SK-N-SH treated with all-trans-retinoic acid at 6 μM for 48 hours (cell line): Measurements from ENCODE around the gene TRAPPC3.
"Not testable (repeated sequence)": the region's sequence is repeated elsewhere in the genome, so short reads cannot be mapped to it uniquely, and the experiment has no call there.

ENCODE experiments used
- ATAC-seq: fragments of 200-7000 bp; cut with Tn5 transposase; 3 replicates; pipeline ENCODE4 v1.9.1; 2020; ENCODE audit warnings: mild to moderate bottlenecking, moderate library complexity
- ARNTL ChIP-seq: fragments of 450-650 bp; formaldehyde crosslinking; IDR thresholded peaks from 2 replicates; pipeline ENCODE4 v1.5.0; 2020; ENCODE audit warnings: low read depth, mild to moderate bottlenecking, moderate library complexity, borderline replicate concordance
- BACH2 ChIP-seq: fragments of 250-450 bp; sonication (Bioruptor Pico); IDR thresholded peaks from 2 replicates; pipeline ENCODE4 v1.9.0; 2021; ENCODE audit warnings: mild to moderate bottlenecking, borderline replicate concordance
- CSDC2 ChIP-seq: fragments of 250-450 bp; sonication (Bioruptor Pico); IDR thresholded peaks from 2 replicates; pipeline ENCODE4 v1.5.0; 2020; ENCODE audit warnings: mild to moderate bottlenecking, moderate library complexity
- ESRRG ChIP-seq: fragments of 250-450 bp; sonication (Bioruptor Pico); IDR thresholded peaks from 2 replicates; pipeline ENCODE4 v1.6.1; 2021; ENCODE audit warnings: mild to moderate bottlenecking
- GLIS3 ChIP-seq: fragments of 250-450 bp; sonication (Bioruptor Pico); IDR thresholded peaks from 2 replicates; pipeline ENCODE4 v1.5.0; 2020; ENCODE audit warnings: mild to moderate bottlenecking, moderate library complexity
- ISL1 ChIP-seq: fragments of 250-450 bp; sonication (Bioruptor Pico); IDR thresholded peaks from 2 replicates; pipeline ENCODE4 v2.1.2; 2022; ENCODE audit warnings: mild to moderate bottlenecking, moderate library complexity
- OSR1 ChIP-seq: fragments of 250-450 bp; sonication (Bioruptor Pico); IDR thresholded peaks from 2 replicates; pipeline ENCODE4 v1.8.0; 2022; ENCODE audit warnings: moderate library complexity, mild to moderate bottlenecking, inconsistent platforms
- PPARA ChIP-seq: fragments of 250-450 bp; sonication (Bioruptor Pico); IDR thresholded peaks from 2 replicates; pipeline ENCODE4 v1.5.0; 2020; ENCODE audit warnings: mild to moderate bottlenecking, borderline replicate concordance
- RARB ChIP-seq: fragments of 250-450 bp; sonication (Bioruptor Pico); IDR thresholded peaks from 2 replicates; pipeline ENCODE4 v1.8.0; 2021; ENCODE audit warnings: mild to moderate bottlenecking, moderate library complexity
- SNAI2 ChIP-seq: fragments of 250-450 bp; sonication (Bioruptor Pico); IDR thresholded peaks from 2 replicates; pipeline ENCODE4 v1.5.0; 2020; ENCODE audit warnings: mild to moderate bottlenecking, moderate library complexity
- TCF4 ChIP-seq: fragments of 250-450 bp; sonication (Bioruptor Pico); IDR thresholded peaks from 2 replicates; pipeline ENCODE4 v1.8.0; 2021; ENCODE audit warnings: mild to moderate bottlenecking, moderate library complexity, borderline replicate concordance
- ZFP3 ChIP-seq: fragments of 250-450 bp; sonication (Bioruptor Pico); IDR thresholded peaks from 2 replicates; pipeline ENCODE4 v1.5.0; 2020; ENCODE audit warnings: mild to moderate bottlenecking, moderate library complexity
- ZFP30 ChIP-seq: fragments of 450-650 bp; formaldehyde crosslinking; IDR thresholded peaks from 2 replicates; pipeline ENCODE4 v1.5.0; 2022; ENCODE audit warnings: mild to moderate bottlenecking, moderate library complexity
- ZNF70 ChIP-seq: fragments of 450-650 bp; formaldehyde crosslinking; IDR thresholded peaks from 2 replicates; pipeline ENCODE4 v1.5.0; 2020; ENCODE audit warnings: mild to moderate bottlenecking, moderate library complexity
- TF ChIP-seq, protein P1 (sequence below): fragments of 250-450 bp; sonication (Bioruptor Pico); IDR thresholded peaks from 2 replicates; pipeline ENCODE4 v1.8.0; 2021; ENCODE audit warnings: low read depth, mild to moderate bottlenecking, moderate library complexity, borderline replicate concordance
- TF ChIP-seq, protein P2 (sequence below): fragments of 250-450 bp; sonication (Bioruptor Pico); IDR thresholded peaks from 2 replicates; pipeline ENCODE4 v1.8.0; 2020; ENCODE audit warnings: mild to moderate bottlenecking, moderate library complexity, borderline replicate concordance
- TF ChIP-seq, protein P3 (sequence below): fragments of 250-450 bp; sonication (Bioruptor Pico); IDR thresholded peaks from 2 replicates; pipeline ENCODE4 v1.5.1; 2020; ENCODE audit warnings: low read depth, mild to moderate bottlenecking, moderate library complexity
- TF ChIP-seq, protein P4 (sequence below): fragments of 250-450 bp; sonication (Bioruptor Pico); IDR thresholded peaks from 2 replicates; pipeline ENCODE4 v1.5.0; 2020; ENCODE audit warnings: mild to moderate bottlenecking, moderate library complexity
- TF ChIP-seq, protein P5 (sequence below): fragments of 250-450 bp; sonication (Bioruptor Pico); IDR thresholded peaks from 2 replicates; pipeline ENCODE4 v1.5.1; 2021; ENCODE audit warnings: mild to moderate bottlenecking, moderate library complexity

Gene TRAPPC3

GRCh38 chr1:36160949-36161485 is 11.7 kb upstream of the TRAPPC3 start (continued):
- TF ChIP-seq TCF4 (no peak), PPARA (no peak), ISL1 (CRISPR knock-in tag) (no peak)
- TF ChIP-seq, protein P1, sequence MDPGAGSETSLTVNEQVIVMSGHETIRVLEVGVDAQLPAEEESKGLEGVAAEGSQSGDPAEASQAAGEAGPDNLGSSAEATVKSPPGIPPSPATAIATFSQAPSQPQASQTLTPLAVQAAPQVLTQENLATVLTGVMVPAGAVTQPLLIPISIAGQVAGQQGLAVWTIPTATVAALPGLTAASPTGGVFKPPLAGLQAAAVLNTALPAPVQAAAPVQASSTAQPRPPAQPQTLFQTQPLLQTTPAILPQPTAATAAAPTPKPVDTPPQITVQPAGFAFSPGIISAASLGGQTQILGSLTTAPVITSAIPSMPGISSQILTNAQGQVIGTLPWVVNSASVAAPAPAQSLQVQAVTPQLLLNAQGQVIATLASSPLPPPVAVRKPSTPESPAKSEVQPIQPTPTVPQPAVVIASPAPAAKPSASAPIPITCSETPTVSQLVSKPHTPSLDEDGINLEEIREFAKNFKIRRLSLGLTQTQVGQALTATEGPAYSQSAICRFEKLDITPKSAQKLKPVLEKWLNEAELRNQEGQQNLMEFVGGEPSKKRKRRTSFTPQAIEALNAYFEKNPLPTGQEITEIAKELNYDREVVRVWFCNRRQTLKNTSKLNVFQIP, result no peak

GRCh38 chr1:36160388-36160948 is 11.2 kb upstream of the TRAPPC3 start:
- ATAC-seq, result no peak
- no peak for TF ChIP-seq RARB (CRISPR knock-in tag)
- TF ChIP-seq TCF4, result peak; percentile 15; the same call in 1 of the 2 replicates

DNA sequence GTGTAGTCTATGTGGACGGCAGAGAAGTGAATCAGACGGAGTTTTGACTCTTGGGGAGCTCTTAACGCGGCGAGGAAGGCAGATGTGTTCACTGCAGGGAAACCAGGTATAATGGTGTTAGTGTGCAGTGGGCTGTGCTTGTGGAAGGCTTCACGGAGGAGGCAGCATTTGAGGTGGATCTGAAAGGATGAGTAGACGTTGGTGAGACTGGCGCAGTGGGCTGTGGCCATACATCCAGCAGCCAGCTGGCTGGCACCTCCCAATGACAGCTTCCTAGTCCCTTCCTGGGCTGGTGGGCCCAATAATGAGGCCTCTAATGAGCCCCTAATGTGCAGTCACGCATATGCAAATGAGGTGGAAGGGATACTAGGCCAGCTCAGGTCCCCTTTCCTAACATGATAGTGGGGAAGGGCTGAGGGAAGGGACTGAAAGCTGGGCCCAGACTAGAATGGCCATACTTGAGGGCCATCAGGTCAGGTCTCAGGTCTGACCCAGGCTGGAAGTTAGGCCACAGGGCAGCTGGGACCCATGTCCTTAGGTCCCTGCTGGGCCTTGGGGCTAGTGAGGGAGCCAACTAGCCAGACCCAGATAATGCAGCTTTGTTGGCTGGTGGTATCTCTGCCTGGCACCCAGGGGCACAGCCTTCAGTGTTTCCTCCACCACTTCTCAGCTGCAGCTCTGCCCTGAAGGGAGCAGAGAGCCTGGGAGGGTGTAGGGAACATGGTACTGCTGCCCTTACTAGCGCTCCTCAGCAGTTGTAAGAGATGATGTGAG is 10.5 kb upstream of the TRAPPC3 start:
- no peak for ATAC-seq
- TF ChIP-seq, protein P2, sequence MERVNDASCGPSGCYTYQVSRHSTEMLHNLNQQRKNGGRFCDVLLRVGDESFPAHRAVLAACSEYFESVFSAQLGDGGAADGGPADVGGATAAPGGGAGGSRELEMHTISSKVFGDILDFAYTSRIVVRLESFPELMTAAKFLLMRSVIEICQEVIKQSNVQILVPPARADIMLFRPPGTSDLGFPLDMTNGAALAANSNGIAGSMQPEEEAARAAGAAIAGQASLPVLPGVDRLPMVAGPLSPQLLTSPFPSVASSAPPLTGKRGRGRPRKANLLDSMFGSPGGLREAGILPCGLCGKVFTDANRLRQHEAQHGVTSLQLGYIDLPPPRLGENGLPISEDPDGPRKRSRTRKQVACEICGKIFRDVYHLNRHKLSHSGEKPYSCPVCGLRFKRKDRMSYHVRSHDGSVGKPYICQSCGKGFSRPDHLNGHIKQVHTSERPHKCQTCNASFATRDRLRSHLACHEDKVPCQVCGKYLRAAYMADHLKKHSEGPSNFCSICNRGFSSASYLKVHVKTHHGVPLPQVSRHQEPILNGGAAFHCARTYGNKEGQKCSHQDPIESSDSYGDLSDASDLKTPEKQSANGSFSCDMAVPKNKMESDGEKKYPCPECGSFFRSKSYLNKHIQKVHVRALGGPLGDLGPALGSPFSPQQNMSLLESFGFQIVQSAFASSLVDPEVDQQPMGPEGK, result no peak
- TF ChIP-seq CSDC2 (CRISPR knock-in tag), result no peak

GRCh38 chr1:36158827-36159252 is 9.6 kb upstream of the TRAPPC3 start:
- not testable (repeated sequence) for ATAC-seq

GRCh38 chr1:36157973-36158826 is 8.9 kb upstream of the TRAPPC3 start:
- ATAC-seq, result no peak
- TF ChIP-seq ZNF70 (CRISPR knock-in tag) (no peak), ESRRG (no peak), PPARA (no peak), OSR1 (CRISPR knock-in tag) (no peak), ARNTL (CRISPR knock-in tag) (no peak), ZFP3 (no peak), GLIS3 (CRISPR knock-in tag) (no peak), ZFP30 (CRISPR knock-in tag) (no peak), TCF4 (no peak), SNAI2 (CRISPR knock-in tag) (no peak), BACH2 (no peak), RARB (CRISPR knock-in tag) (no peak)
- TF ChIP-seq, protein P1, result no peak
- TF ChIP-seq, protein P3, sequence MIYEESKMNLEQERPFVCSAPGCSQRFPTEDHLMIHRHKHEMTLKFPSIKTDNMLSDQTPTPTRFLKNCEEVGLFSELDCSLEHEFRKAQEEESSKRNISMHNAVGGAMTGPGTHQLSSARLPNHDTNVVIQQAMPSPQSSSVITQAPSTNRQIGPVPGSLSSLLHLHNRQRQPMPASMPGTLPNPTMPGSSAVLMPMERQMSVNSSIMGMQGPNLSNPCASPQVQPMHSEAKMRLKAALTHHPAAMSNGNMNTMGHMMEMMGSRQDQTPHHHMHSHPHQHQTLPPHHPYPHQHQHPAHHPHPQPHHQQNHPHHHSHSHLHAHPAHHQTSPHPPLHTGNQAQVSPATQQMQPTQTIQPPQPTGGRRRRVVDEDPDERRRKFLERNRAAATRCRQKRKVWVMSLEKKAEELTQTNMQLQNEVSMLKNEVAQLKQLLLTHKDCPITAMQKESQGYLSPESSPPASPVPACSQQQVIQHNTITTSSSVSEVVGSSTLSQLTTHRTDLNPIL, result no peak
- TF ChIP-seq, protein P4, sequence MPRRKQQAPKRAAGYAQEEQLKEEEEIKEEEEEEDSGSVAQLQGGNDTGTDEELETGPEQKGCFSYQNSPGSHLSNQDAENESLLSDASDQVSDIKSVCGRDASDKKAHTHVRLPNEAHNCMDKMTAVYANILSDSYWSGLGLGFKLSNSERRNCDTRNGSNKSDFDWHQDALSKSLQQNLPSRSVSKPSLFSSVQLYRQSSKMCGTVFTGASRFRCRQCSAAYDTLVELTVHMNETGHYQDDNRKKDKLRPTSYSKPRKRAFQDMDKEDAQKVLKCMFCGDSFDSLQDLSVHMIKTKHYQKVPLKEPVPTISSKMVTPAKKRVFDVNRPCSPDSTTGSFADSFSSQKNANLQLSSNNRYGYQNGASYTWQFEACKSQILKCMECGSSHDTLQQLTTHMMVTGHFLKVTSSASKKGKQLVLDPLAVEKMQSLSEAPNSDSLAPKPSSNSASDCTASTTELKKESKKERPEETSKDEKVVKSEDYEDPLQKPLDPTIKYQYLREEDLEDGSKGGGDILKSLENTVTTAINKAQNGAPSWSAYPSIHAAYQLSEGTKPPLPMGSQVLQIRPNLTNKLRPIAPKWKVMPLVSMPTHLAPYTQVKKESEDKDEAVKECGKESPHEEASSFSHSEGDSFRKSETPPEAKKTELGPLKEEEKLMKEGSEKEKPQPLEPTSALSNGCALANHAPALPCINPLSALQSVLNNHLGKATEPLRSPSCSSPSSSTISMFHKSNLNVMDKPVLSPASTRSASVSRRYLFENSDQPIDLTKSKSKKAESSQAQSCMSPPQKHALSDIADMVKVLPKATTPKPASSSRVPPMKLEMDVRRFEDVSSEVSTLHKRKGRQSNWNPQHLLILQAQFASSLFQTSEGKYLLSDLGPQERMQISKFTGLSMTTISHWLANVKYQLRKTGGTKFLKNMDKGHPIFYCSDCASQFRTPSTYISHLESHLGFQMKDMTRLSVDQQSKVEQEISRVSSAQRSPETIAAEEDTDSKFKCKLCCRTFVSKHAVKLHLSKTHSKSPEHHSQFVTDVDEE (CRISPR knock-in tag), result no peak
- TF ChIP-seq, protein P5, sequence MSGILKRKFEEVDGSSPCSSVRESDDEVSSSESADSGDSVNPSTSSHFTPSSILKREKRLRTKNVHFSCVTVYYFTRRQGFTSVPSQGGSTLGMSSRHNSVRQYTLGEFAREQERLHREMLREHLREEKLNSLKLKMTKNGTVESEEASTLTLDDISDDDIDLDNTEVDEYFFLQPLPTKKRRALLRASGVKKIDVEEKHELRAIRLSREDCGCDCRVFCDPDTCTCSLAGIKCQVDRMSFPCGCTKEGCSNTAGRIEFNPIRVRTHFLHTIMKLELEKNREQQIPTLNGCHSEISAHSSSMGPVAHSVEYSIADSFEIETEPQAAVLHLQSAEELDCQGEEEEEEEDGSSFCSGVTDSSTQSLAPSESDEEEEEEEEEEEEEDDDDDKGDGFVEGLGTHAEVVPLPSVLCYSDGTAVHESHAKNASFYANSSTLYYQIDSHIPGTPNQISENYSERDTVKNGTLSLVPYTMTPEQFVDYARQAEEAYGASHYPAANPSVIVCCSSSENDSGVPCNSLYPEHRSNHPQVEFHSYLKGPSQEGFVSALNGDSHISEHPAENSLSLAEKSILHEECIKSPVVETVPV (CRISPR knock-in tag), result no peak
- TF ChIP-seq, protein P2, result no peak
